H1 (cell line): ENCODE results near the gene CACNG8. TPM values are rescaled to one million over a fixed set of nuclear protein-coding genes. Genes with fewer than 3 reads are reported as not detected.

Experiments used
- CTCF ChIA-PET: fragments of 300-600 bp; sonication (Branson Sonifier 250); formaldehyde crosslinking; loops from one replicate; lab custom pipeline; 2021; ENCODE audit not compliant: partially characterized antibody; lab: Charles Lee
- POLR2A ChIA-PET: fragments of 300-600 bp; sonication (Branson Sonifier 250); formaldehyde crosslinking; loops from one replicate; lab custom pipeline; 2021; ENCODE audit warnings: inconsistent platforms; ENCODE audit not compliant: partially characterized antibody; lab: Charles Lee
- DNase-seq, 2 experiments: peaks; one replicate each; pipeline versions ENCODE4 v3.0.0 to v3.0.0-alpha.2; 2010 to 2022; ENCODE audit warnings: low spot score in 2 of 2, low read depth in 1 of 2, mixed read lengths in 1 of 2
- FAIRE-seq: peaks from 2 replicates; lab custom pipeline; 2011; peaks lifted over from hg19 to GRCh38; lab: Jason Lieb, UNC
- H2AFZ ChIP-seq: 2 replicates; pipeline ENCODE4 v1.8.1; 2012; ENCODE audit warnings: low read length, inconsistent platforms
- H2AK5ac ChIP-seq: 2 replicates; pipeline ENCODE4 v1.6.1; 2013; ENCODE audit warnings: low read depth, low read length
- H2BK120ac ChIP-seq: replicated peaks from 2 replicates; pipeline ENCODE3; 2013; ENCODE audit warnings: low read depth, low read length, inconsistent platforms
- H2BK12ac ChIP-seq: 2 replicates; pipeline ENCODE4 v1.6.1; 2013; ENCODE audit warnings: low read depth, low read length
- H2BK15ac ChIP-seq: 2 replicates; pipeline ENCODE4 v1.6.1; 2013; ENCODE audit warnings: low read length
- H2BK20ac ChIP-seq: 2 replicates; pipeline ENCODE4 v1.6.1; 2013; ENCODE audit warnings: low read length
- H2BK5ac ChIP-seq: 2 replicates; pipeline ENCODE4 v1.6.1; 2013; ENCODE audit warnings: low read depth, low read length
- H3K14ac ChIP-seq: 2 replicates; pipeline ENCODE4 v1.6.1; 2013; ENCODE audit warnings: inconsistent platforms; ENCODE audit not compliant: insufficient read length
- H3K18ac ChIP-seq: 2 replicates; pipeline ENCODE4 v1.6.1; 2013; ENCODE audit warnings: low read length; ENCODE audit errors: extremely low read depth
- H3K23ac ChIP-seq: 2 replicates; pipeline ENCODE4 v1.6.1; 2013; ENCODE audit warnings: inconsistent platforms; ENCODE audit not compliant: insufficient read length
- H3K23me2 ChIP-seq: 2 replicates; pipeline ENCODE4 v1.6.1; 2013; ENCODE audit warnings: low read depth, low read length
- H3K27ac ChIP-seq: 2 replicates; pipeline ENCODE4 v1.6.1; 2011; ENCODE audit warnings: low read depth, low read length, inconsistent platforms
- H3K27me3 ChIP-seq, 4 experiments: replicated peaks in 1 of 4; 1 replicate in 1 of 4; 2 replicates in 3 of 4; pipeline versions ENCODE4 v1.6.1 to v1.8.1; 2011 to 2013; ENCODE audit warnings: low read length in 3 of 4, mild to moderate bottlenecking in 3 of 4, inconsistent platforms in 2 of 4, mixed read lengths in 2 of 4, moderate library complexity in 1 of 4; ENCODE audit not compliant: control insufficient read depth in 3 of 4, insufficient read depth in 3 of 4; ENCODE audit errors: extremely low read depth in 1 of 4
- H3K36me3 ChIP-seq, 4 experiments: 2 replicates each; pipeline versions ENCODE4 v1.6.1 to v1.8.1; 2011 to 2013; ENCODE audit warnings: mild to moderate bottlenecking in 4 of 4, low read length in 3 of 4, moderate library complexity in 2 of 4, control low read depth in 1 of 4, inconsistent platforms in 1 of 4; ENCODE audit not compliant: insufficient read depth in 4 of 4, control insufficient read depth in 2 of 4
- H3K4ac ChIP-seq: replicated peaks from 2 replicates; pipeline ENCODE3; 2013; ENCODE audit warnings: low read length, low read depth, mixed read lengths, inconsistent platforms; ENCODE audit not compliant: insufficient read length
- H3K4me1 ChIP-seq, 4 experiments: replicated peaks in 1 of 4; 1 replicate in 1 of 4; 2 replicates in 3 of 4; pipeline versions ENCODE4 v1.6.1 to v1.8.1; 2011 to 2013; ENCODE audit warnings: low read length in 3 of 4, inconsistent platforms in 2 of 4, mixed read lengths in 1 of 4; ENCODE audit not compliant: insufficient read depth in 4 of 4, control insufficient read depth in 3 of 4
- H3K4me2 ChIP-seq, 2 experiments: 2 replicates each; pipeline versions ENCODE4 v1.6.1 to v1.8.1; 2011 to 2013; ENCODE audit warnings: low read depth in 2 of 2, low read length in 2 of 2, control low read depth in 1 of 2, inconsistent platforms in 1 of 2, mild to moderate bottlenecking in 1 of 2; ENCODE audit not compliant: insufficient read depth in 1 of 2
- H3K4me3 ChIP-seq, 4 experiments: fragments of 200-600, 300-600 bp in 1 of 4; sonication (generic), shearing (Covaris generic), sonication (Bioruptor Twin) in 1 of 4; 2 replicates each; pipeline versions ENCODE4 v1.5.1 to v1.8.1; 2011 to 2016; ENCODE audit warnings: low read length in 4 of 4, low read depth in 3 of 4, control low read depth in 2 of 4, inconsistent platforms in 2 of 4, mild to moderate bottlenecking in 2 of 4, mixed read lengths in 1 of 4, moderate library complexity in 1 of 4; ENCODE audit not compliant: insufficient read depth in 2 of 4; ENCODE audit errors: extremely low read depth in 1 of 4
- H3K56ac ChIP-seq: replicated peaks from 2 replicates; pipeline ENCODE3; 2013; ENCODE audit warnings: low read depth, mild to moderate bottlenecking, mixed read lengths, low read length, inconsistent platforms; ENCODE audit not compliant: insufficient read length
- H3K79me1 ChIP-seq: 2 replicates; pipeline ENCODE4 v1.6.1; 2013; ENCODE audit warnings: low read depth, low read length, control low read depth
- H3K79me2 ChIP-seq, 2 experiments: 2 replicates each; pipeline versions ENCODE4 v1.6.1 to v1.8.1; 2012 to 2013; ENCODE audit warnings: low read length in 2 of 2, mild to moderate bottlenecking in 2 of 2, inconsistent platforms in 1 of 2; ENCODE audit not compliant: insufficient read depth in 2 of 2, control insufficient read depth in 1 of 2
- H3K9ac ChIP-seq, 4 experiments: replicated peaks in 1 of 4; 1 replicate in 1 of 4; 2 replicates in 3 of 4; pipeline versions ENCODE4 v1.6.1 to v1.8.1; 2011 to 2013; ENCODE audit warnings: low read depth in 3 of 4, low read length in 3 of 4, control low read depth in 2 of 4, mild to moderate bottlenecking in 2 of 4, moderate library complexity in 2 of 4, inconsistent platforms in 1 of 4; ENCODE audit errors: extremely low read depth in 1 of 4
- H3K9me3 ChIP-seq, 2 experiments: 2 replicates each; pipeline versions ENCODE4 v1.6.1 to v1.8.1; 2012 to 2013; ENCODE audit warnings: mild to moderate bottlenecking in 2 of 2, moderate library complexity in 2 of 2, control low read depth in 1 of 2, inconsistent platforms in 1 of 2, low read depth in 1 of 2, low read length in 1 of 2, mixed read lengths in 1 of 2; ENCODE audit not compliant: insufficient read depth in 2 of 2
- H4K20me1 ChIP-seq, 2 experiments: replicated peaks in 1 of 2; 2 replicates each; pipeline versions ENCODE3 to v1.8.1; 2011 to 2013; ENCODE audit warnings: inconsistent platforms in 2 of 2, low read length in 2 of 2, mild to moderate bottlenecking in 1 of 2; ENCODE audit not compliant: insufficient read depth in 2 of 2, control insufficient read depth in 1 of 2
- H4K5ac ChIP-seq: 2 replicates; pipeline ENCODE4 v1.6.1; 2013; ENCODE audit warnings: low read length, low read depth, mixed read lengths, inconsistent platforms; ENCODE audit not compliant: insufficient read length
- H4K8ac ChIP-seq: 2 replicates; pipeline ENCODE4 v1.8.0; 2013; ENCODE audit warnings: mild to moderate bottlenecking, moderate library complexity, low read length, inconsistent platforms; ENCODE audit not compliant: insufficient read depth; ENCODE audit errors: extremely low read depth
- H4K91ac ChIP-seq: replicated peaks from 2 replicates; pipeline ENCODE3; 2013; ENCODE audit warnings: low read length, mixed read lengths, inconsistent platforms; ENCODE audit not compliant: insufficient read length
- CBX5 ChIP-seq: fragments of 300-800, 300-1000 bp; sonication (generic); IDR thresholded peaks from 2 replicates; pipeline ENCODE4 v1.7.1; 2016; ENCODE audit warnings: antibody characterized with exemption, low read length, low read depth
- GTF2F1 ChIP-seq: IDR thresholded peaks from 2 replicates; pipeline ENCODE4 v1.6.1; 2012; ENCODE audit warnings: low read depth, low read length, improper control_type of control experiment, borderline replicate concordance
- JUN ChIP-seq: IDR thresholded peaks from 2 replicates; pipeline ENCODE4 v1.6.1; 2011; ENCODE audit warnings: low read depth, mild to moderate bottlenecking, improper control_type of control experiment, low read length
- SIX5 ChIP-seq: IDR thresholded peaks from 2 replicates; pipeline ENCODE4 v1.6.1; 2011; ENCODE audit warnings: mild to moderate bottlenecking, low read depth, low read length
- TBP ChIP-seq: IDR thresholded peaks from 2 replicates; pipeline ENCODE4 v1.6.1; 2011; ENCODE audit warnings: low read depth, low read length, improper control_type of control experiment
- WGBS, 2 experiments: shearing (Covaris generic) in 1 of 2; methylation state at CpG; one replicate each; pipeline versions ENCODE4 v1.1.6 to v1.1.7; 2013 to 2015; ENCODE audit warnings: low lambda C conversion rate in 2 of 2, mixed read lengths in 2 of 2, inconsistent platforms in 1 of 2, low coverage in 1 of 2, missing lambda C conversion rate in 1 of 2; ENCODE audit not compliant: insufficient replicate concordance in 2 of 2, insufficient coverage in 1 of 2, insufficient read length in 1 of 2; ENCODE audit errors: extremely low coverage in 1 of 2, missing lambda C conversion rate in 1 of 2; 5-methylcytosine and 5-hydroxymethylcytosine counted together
- polyA plus RNA-seq, 7 experiments: library from polyadenylated mRNA; depleted of rRNA in 3 of 7; stranded (reverse) in 5 of 7; unstranded in 2 of 7; fragments of >200 nt in 5 of 7; fragments of 200-250 nt in 2 of 7; gene quantifications; 1 replicate in 5 of 7; 2 replicates in 1 of 7; 4 replicates in 1 of 7; pipeline versions ENCODE4 v1.2.1 to v1.2.3, GENCODE V29; 2011 to 2013; ENCODE audit warnings: missing spikeins in 2 of 7, mixed read lengths in 2 of 7
- total RNA-seq: library from RNA; stranded (reverse); fragmentation: NEBNext Ultra II Directional; extraction: Animal tissue kit (Norgen Biotek cat#: 25700); gene quantifications from 2 replicates; pipeline ENCODE4 v1.2.1, GENCODE V29; 2021

The CACNG8 gene
- total and polyA plus RNA-seq, 2 of the 8 experiments (the other 6 are each of a cell fraction or from before 2014, with no cell fraction given) = 0.41 to 4.5 TPM

GRCh38 chr19:53951436-53951835 lies 11.3 kb upstream of the CACNG8 start:
- FAIRE-seq (no peak), DNase-seq (no peak)
- no peak overlapping the region for H4K91ac ChIP-seq
- H3K27me3 ChIP-seq = no peaks in the 10 kb centered on the region
- H3K56ac ChIP-seq = no peak overlapping the region
- H3K14ac ChIP-seq = no peak overlapping the region
- no peak overlapping the region for H4K8ac ChIP-seq
- no peak overlapping the region for H3K9ac ChIP-seq
- no peaks in the 10 kb centered on the region for H4K20me1 ChIP-seq
- H3K4me1 ChIP-seq = peaks cover 0 to 7% (median 2%) of the 10 kb centered on the region in 4 experiments; a peak in 3 of 7 replicates
- ChIA-PET CTCF (interaction anchor here (1.0 to 3.2 kb wide), 8 partner anchors 10 to 160 kb away, joined by 3 to 14 read pairs (median 6); no protein-coding TSS in a partner anchor), POLR2A (interaction anchor here (0.9 to 2.5 kb wide), 9 partner anchors 9 to 83 kb away, joined by 3 to 14 read pairs (median 3); no protein-coding TSS in a partner anchor)
- no peak overlapping the region for H3K18ac ChIP-seq
- no peak overlapping the region for H3K4me2 ChIP-seq
- no peaks in the 10 kb centered on the region for H3K79me1 ChIP-seq
- no peak overlapping the region for H3K4ac ChIP-seq
- H3K36me3 ChIP-seq = no peaks in the 10 kb centered on the region; a peak in 1 of 8 replicates
- no peak overlapping the region for H2AFZ ChIP-seq
- H2BK120ac ChIP-seq = no peak overlapping the region
- no peak overlapping the region for H3K4me3 ChIP-seq
- 81% methylated on average over 11 of the region's 11 CpGs; no CpG with 5 or more reads in 1 of the 2 experiments for WGBS, 2 experiments
- no peaks in the 10 kb centered on the region for H3K23me2 ChIP-seq
- H2AK5ac ChIP-seq = peak overlapping the region; percentile 97; the same call in 1 of the 2 replicates
- H4K5ac ChIP-seq = no peak overlapping the region
- H2BK5ac ChIP-seq = no peak overlapping the region
- H3K27ac ChIP-seq = no peak overlapping the region
- no peak overlapping the region for H3K23ac ChIP-seq
- no peaks in the 10 kb centered on the region for H3K79me2 ChIP-seq
- H2BK15ac ChIP-seq = peak overlapping the region; percentile 3; the same call in 1 of the 2 replicates
- no peaks in the 10 kb centered on the region for H3K9me3 ChIP-seq
- peak overlapping the region; percentile 72; the same call in 1 of the 2 replicates for H2BK20ac ChIP-seq
- no peak for TF ChIP-seq SIX5
- TF ChIP-seq TBP = no peak
- TF ChIP-seq JUN = no peak
- no peak for TF ChIP-seq GTF2F1
- no peak for TF ChIP-seq CBX5
- TF ChIP-seq, all 59 proteins: peak for 0
- peak overlapping the region; percentile 46; the same call in 1 of the 2 replicates for H2BK12ac ChIP-seq
